A549 (cell line): ENCODE data around the gene SLAMF1.

Experiments
- CEBPB ChIP-seq, 2 experiments: fragments of >200 bp in 1 of 2; sonication (Bioruptor Twin) in 1 of 2; formaldehyde crosslinking in 1 of 2; IDR thresholded peaks; 2 replicates each; pipeline ENCODE4 v1.6.1; 2012 to 2016
- CTCF ChIP-seq: fragments of >200 bp; sonication (Bioruptor Twin); formaldehyde crosslinking; IDR thresholded peaks from 3 replicates; pipeline ENCODE4 v1.5.1; 2016
- JUNB ChIP-seq: fragments of >200 bp; sonication (Bioruptor Twin); formaldehyde crosslinking; IDR thresholded peaks from 2 replicates; pipeline ENCODE4 v1.6.1; 2016
- MAFK ChIP-seq: fragments of 450-650 bp; IDR thresholded peaks from 2 replicates; pipeline ENCODE4 v1.6.1; 2014; ENCODE audit not compliant: partially characterized antibody
- RAD21 ChIP-seq, 2 experiments: fragments of >200 bp in 1 of 2; sonication (Bioruptor Twin) in 1 of 2; formaldehyde crosslinking in 1 of 2; IDR thresholded peaks in 1 of 2; conservative IDR thresholded peaks in 1 of 2; 2 replicates in 1 of 2; 3 replicates in 1 of 2; pipeline ENCODE4 v1.6.1; 2012 to 2018; ENCODE audit warnings: inconsistent platforms in 1 of 2
- REST ChIP-seq: fragments of 200-600 bp; sonication (generic); IDR thresholded peaks from 2 replicates; pipeline ENCODE4 v1.6.1; 2016; ENCODE audit warnings: antibody characterized with exemption, mild to moderate bottlenecking, moderate library complexity
- ZC3H11A ChIP-seq: fragments of 450-650 bp; IDR thresholded peaks from 2 replicates; pipeline ENCODE4 v1.6.1; 2014; ENCODE audit warnings: antibody characterized with exemption, mild to moderate bottlenecking
- ZFP36 ChIP-seq: fragments of 450-650 bp; IDR thresholded peaks from 2 replicates; pipeline ENCODE4 v1.6.1; 2014; ENCODE audit warnings: borderline replicate concordance; ENCODE audit not compliant: partially characterized antibody
- TF ChIP-seq, protein P1 (sequence below): IDR thresholded peaks from 2 replicates; pipeline ENCODE4 v1.6.1; 2012

DNA sequence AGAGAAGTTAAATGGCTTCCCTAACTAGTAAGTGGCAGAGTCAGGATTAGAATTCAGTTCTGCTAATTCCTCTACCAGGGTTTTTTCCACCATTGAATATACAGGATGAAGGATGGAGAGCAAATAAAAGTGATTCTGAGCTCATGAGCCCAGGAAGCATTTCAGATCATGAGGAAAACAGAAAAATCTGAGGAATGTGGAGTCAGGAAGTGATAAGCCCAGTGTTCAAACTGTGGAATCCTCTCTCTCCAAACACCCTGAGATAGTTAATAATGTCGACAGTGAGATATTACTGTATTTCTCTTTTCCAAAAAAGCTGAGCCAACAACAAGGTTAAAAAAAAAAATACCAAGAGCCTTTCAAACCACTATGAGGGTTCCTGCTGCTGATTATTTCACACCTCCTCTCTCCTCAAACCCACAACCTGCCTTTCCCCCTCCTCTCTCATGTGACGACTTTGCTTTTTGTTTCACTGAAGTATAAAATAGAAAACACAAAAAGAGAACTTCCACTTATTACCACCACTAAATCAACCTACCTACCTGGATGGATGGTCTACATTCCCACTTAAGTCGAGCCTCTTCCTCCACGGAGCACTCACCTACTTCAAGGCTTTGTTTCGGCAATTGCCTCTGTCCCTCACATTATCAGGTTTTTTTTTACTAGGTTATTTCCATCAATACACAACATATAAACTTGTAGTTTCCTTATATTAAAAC, 8.9 kb downstream of the SLAMF1 start:
- no peak for TF ChIP-seq RAD21 (conservative IDR thresholded peaks at IDR 0.05 in 1 of 2, IDR thresholded peaks at IDR 0.05 in 1 of 2)
- no peak for TF ChIP-seq JUNB
- TF ChIP-seq, protein P1, sequence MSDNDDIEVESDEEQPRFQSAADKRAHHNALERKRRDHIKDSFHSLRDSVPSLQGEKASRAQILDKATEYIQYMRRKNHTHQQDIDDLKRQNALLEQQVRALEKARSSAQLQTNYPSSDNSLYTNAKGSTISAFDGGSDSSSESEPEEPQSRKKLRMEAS = no peak
- TF ChIP-seq CTCF = no peak
- no peak for TF ChIP-seq ZFP36
- no peak for TF ChIP-seq CEBPB (IDR thresholded peaks at IDR 0.05)
- TF ChIP-seq REST = no peak
- TF ChIP-seq MAFK = no peak
- no peak for TF ChIP-seq ZC3H11A
